ENCODE measurements around the gene POLG2. TPM values are rescaled to one million over a fixed set of nuclear protein-coding genes. Genes with fewer than 3 reads are reported as not detected.

POLG2 gene
- 8.2 and 34.9 TPM in 2 replicates for total RNA-seq (ENCODE audit: low replicate concordance)

GRCh38 chr17:64496786-64497564, at the start of gene POLG2:
POLG2 (minus strand) TSS chr17:64497054; CDS start chr17:64496968, 86 bp downstream.
- peak; percentile 90 for DNase-seq (ENCODE audit: low read depth)

GRCh38 chr17:64544742-64545141, 47.9 kb upstream of the POLG2 start:
- no peak for DNase-seq (ENCODE audit: low read depth)

More at GRCh38 chr17:64496786-64497564, at the start of gene POLG2:
- peak within 1 kb of the TSS; percentile 88 for H3K4me3 ChIP-seq (ENCODE audit: low read depth, low read length)
- peak; percentile 60 for TF ChIP-seq CTCF (IDR thresholded peaks at IDR 0.05; ENCODE audit: insufficient read depth, low read length)

GRCh38 chr17:64540118-64540776, 43.4 kb upstream of the POLG2 start:
- TF ChIP-seq CTCF (IDR thresholded peaks at IDR 0.05; ENCODE audit: insufficient read depth, low read length) = no peak
- H3K4me3 ChIP-seq (ENCODE audit: low read depth, low read length) = no peak overlapping the region
- no peak for DNase-seq (ENCODE audit: low read depth)

More at GRCh38 chr17:64544742-64545141, 47.9 kb upstream of the POLG2 start:
- no peak overlapping the region for H3K4me3 ChIP-seq (ENCODE audit: low read depth, low read length)
- TF ChIP-seq CTCF (IDR thresholded peaks at IDR 0.05; ENCODE audit: insufficient read depth, low read length) = no peak

GRCh38 chr17:64538508-64539130, 41.8 kb upstream of the POLG2 start:
- no peak overlapping the region for H3K4me3 ChIP-seq (ENCODE audit: low read depth, low read length)
- no peak for TF ChIP-seq CTCF (IDR thresholded peaks at IDR 0.05; ENCODE audit: insufficient read depth, low read length)
- DNase-seq (ENCODE audit: low read depth) = no peak

- DNase-seq (ENCODE audit: low read depth) = no peak
- TF ChIP-seq CTCF (IDR thresholded peaks at IDR 0.05; ENCODE audit: insufficient read depth, low read length) = no peak
- H3K4me3 ChIP-seq (ENCODE audit: low read depth, low read length) = no peak overlapping the region
Measured at GRCh38 chr17:64537488-64537887, 40.6 kb upstream of the POLG2 start.

GRCh38 chr17:64536913-64537312, 40.1 kb upstream of the POLG2 start:
- DNase-seq (ENCODE audit: low read depth) = no peak
- no peak overlapping the region for H3K4me3 ChIP-seq (ENCODE audit: low read depth, low read length)
- no peak for TF ChIP-seq CTCF (IDR thresholded peaks at IDR 0.05; ENCODE audit: insufficient read depth, low read length)
